Anterior cingulate cortex (tissue), 58 donors: ENCODE measurements around the gene HGFAC.

Source experiments
- DNase-seq, 58 donors: peaks; one replicate each; lab custom pipeline; 2025; lab: John Stamatoyannopoulos, UW

The HGFAC gene

DNA sequence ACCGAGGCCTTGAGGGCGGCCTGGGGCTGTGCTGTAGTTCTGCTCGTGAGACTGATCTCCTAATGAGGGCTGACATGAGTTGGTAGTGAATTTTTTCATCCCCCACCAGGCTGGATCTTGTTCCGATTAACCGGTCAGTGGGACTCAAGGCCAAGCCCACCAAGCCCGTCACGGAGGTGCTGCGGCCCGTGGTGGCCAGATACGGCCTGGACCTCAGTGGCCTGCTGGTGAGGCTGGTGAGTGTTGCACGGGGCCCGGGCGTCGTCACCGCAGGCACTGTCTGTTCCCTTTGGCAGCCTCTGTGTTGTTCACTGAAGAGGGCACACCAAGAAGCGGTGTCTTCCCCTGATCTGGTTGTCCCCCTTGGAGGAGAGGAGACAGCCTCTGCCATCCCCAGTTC lies 18.4 kb upstream of the HGFAC start:
- DNase-seq: no peak

- no peak for DNase-seq
Measured at GRCh38 chr4:3423952-3424351, 17.8 kb upstream of the HGFAC start.

- DNase-seq: no peak
Measured at GRCh38 chr4:3424522-3425095, 17.2 kb upstream of the HGFAC start.

- no peak for DNase-seq
Measured at GRCh38 chr4:3426465-3427133, 15.2 kb upstream of the HGFAC start.

DNA sequence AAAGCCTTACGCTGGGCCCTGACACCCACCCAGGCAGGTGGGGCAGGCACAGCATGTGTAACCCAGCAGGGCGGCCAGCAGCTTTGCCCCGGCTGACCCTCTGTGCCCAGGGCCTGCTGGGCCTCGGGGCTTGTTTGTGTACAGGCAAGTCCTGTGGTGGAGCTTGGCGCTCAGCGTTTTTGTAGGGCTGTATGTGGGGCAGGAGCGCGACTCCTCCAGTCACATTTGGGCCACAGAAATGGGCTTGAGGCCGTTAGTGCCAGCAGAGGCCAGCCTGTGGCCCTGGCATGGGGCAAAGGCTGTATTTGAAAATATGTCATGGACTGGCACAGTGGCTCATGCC lies 14.7 kb upstream of the HGFAC start:
- no peak for DNase-seq

- no peak for DNase-seq
Measured at GRCh38 chr4:3427706-3428446, 13.9 kb upstream of the HGFAC start.

GRCh38 chr4:3429651-3430050 lies 12.1 kb upstream of the HGFAC start:
- no peak for DNase-seq

DNA sequence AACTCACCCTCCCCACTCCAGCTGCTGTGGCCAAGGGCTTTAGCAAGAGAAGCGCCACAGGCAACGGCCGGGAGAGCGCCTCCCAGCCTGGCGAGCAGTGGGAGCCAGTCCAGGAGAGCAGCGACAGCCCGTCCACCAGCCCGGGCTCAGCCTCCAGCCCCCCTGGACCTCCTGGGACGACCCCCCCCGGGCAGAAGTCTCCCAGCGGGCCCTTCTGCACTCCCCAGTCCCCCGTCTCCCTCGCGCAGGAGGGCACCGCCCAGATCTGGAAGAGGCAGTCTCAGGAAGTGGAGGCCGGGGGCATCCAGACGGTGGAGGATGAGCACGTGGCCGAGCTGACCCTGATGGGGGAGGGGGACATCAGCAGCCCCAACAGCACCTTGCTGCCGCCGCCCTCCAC lies 11.2 kb upstream of the HGFAC start:
- no peak for DNase-seq

DNA sequence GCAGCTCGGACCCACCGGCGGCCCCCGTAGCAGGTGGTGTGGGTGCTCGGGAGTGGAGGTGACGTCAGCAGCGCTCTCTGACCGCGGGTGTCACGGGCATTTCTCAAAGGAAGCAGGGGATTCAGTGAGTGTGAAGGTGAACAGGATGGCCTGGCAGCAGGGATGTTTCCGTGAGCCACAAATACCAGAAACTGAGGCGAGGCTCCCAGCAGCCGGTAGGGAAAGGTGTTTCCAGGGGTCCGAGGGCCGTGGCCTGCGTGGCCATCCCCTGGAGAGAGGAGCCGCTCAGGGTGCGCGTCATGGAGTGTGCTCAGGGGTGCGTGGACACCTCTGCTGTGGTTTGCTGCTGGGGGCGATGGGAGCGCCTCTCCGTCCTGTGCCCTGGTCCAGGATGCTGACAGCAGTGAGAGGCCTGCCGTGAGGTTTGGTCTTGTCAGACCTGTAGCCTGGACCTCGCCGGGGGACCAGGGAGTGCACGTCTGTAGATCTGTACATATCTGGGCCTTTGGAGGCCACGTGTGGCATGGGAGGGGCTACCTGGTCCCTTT lies 10.2 kb upstream of the HGFAC start:
- no peak for DNase-seq

- DNase-seq: no peak
Measured at GRCh38 chr4:3432381-3432790, 9.4 kb upstream of the HGFAC start.

DNA sequence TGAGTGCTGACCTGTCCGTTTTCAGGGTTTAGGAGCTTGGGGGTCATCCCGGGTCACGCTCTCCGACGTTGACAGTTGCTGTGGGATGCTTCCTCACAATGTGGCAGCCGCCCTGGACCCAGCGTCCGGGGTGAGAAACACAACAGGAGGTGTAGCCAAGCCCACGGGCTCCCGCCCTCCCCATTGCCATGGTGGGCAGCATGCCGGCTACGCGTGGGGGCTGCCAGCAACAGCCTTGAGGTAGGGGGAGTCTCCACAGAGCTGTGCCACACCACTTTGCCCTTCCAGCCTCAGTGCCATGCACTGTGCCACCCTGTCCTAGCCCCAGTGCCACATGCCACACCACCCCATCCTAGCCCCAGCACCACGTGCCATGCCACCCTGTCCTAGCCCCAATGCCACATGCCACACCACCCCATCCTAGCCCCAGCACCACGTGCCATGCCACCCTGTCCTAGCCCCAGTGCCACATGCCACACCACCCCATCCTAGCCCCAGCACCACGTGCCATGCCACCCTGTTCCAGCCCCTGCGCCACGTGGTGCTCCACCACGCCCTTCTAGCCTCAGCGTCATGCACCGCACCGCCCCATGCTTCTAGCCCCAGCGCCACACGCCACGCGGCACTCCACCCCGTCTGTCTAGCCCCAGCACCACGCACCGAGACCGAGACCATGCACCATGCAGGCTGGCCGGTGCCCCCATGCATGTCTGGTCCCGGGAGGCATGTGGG lies 8.5 kb upstream of the HGFAC start:
- DNase-seq: no peak

DNA sequence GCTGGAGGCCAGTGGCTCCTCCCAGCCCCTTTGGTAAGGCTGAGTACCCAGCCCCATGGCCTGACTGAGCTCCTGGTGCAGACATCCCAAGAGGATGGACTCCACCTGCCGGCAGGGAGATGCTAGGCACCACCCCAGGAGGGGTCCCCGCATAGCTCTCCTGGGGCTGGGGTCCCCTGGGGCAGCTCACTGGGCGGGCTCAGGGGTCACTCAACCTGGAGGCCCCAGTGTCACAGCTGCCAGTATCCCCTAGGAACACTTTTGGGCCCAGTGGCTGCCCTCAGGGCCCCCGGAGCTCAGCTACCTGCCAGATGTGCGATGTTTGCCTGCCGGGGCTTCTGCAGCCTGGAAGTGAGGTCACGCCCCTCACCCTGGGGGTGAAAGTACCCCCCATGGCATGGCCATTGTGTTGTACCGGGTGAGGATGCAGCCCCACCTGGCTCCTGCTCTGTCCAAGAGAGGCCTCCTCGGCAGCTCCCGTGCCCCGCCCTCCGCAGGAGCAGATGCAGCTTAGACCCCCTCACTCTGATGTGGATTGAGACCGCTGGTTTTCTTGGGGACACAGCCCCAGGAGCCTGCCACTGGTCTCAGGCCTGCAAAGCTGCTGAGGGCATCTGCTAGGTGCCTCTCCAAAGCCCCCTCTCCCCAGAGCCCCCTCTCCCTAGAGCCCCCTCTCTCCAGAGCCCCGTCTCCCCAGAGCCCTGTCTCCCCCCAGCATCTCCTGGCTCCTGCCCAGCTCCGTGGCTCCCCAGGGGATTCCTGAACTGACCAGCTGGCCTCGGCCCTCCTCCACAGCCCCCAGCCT lies 6.7 kb upstream of the HGFAC start:
- DNase-seq: no peak

- no peak for DNase-seq
Measured at GRCh38 chr4:3435686-3435956, 6.1 kb upstream of the HGFAC start.

- DNase-seq: no peak
Measured at GRCh38 chr4:3436048-3436797, 5.5 kb upstream of the HGFAC start.

- DNase-seq: no peak
Measured at GRCh38 chr4:3436798-3437581, 4.8 kb upstream of the HGFAC start.

DNA sequence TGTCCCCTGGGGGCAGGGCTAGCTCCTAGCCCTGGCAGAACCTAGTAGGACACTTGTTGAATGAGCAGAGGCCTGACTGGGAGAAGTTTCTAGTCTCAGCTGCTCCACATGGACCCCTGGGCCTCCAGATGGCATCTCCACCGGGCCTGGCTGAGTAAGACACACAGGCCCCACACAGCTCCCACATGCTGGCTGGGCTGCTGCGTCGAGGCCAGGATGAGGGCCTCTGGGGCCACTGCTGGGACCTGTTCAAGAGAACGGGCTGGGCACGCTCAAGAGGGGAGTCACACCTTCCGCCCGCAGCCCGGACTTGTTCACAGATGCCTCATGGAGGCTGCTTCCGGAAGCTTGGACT lies 4.2 kb upstream of the HGFAC start:
- DNase-seq: no peak

- DNase-seq: no peak
Measured at GRCh38 chr4:3437998-3438846, 3.5 kb upstream of the HGFAC start.

DNA sequence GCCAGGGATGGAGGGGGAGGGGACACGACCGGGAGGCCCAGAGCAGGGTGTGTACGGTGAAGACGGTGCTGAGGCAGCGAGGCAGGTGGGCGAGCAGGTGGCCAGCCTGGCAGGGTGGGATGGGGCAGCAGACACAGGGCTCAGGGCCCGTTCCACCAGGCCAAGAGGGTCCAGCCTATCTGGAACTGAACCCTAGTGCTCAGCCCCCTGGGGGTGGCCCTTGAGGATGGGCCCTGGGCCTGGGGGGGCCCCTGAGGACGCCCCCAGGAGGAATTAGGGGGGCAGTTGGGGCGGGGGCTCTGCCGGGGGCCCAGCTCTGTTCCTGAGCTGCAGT lies 3.0 kb upstream of the HGFAC start:
- no peak for DNase-seq
